Measurements from ENCODE around the gene LENEP. TPM values are rescaled to one million over a fixed set of nuclear protein-coding genes. Genes with fewer than 3 reads are reported as not detected.

LENEP gene
- total RNA-seq, 1 experiment from 2014 or later, result 0.50 TPM

DNA sequence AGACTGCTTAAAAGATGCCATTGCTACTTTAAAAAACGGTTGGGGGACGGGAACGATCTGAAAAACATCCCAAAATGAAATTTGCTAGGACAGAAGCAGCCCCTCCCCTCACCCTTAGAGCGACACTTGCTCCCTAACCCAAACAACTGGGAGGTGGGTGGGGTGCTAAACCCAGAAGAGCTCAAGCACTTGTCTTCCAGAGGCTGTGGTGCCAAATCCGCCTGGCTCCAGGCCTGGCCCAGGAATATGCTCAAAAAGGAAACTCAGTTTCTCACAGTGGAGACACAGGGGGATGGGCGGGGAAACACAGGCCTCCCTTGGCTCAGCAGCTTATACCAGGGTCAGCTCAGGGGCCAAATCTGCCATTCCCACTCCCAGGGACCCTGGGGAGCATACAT, 36.8 kb upstream of the LENEP start:
- no peak for DNase-seq
- TF ChIP-seq, protein P1, sequence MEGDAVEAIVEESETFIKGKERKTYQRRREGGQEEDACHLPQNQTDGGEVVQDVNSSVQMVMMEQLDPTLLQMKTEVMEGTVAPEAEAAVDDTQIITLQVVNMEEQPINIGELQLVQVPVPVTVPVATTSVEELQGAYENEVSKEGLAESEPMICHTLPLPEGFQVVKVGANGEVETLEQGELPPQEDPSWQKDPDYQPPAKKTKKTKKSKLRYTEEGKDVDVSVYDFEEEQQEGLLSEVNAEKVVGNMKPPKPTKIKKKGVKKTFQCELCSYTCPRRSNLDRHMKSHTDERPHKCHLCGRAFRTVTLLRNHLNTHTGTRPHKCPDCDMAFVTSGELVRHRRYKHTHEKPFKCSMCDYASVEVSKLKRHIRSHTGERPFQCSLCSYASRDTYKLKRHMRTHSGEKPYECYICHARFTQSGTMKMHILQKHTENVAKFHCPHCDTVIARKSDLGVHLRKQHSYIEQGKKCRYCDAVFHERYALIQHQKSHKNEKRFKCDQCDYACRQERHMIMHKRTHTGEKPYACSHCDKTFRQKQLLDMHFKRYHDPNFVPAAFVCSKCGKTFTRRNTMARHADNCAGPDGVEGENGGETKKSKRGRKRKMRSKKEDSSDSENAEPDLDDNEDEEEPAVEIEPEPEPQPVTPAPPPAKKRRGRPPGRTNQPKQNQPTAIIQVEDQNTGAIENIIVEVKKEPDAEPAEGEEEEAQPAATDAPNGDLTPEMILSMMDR (IDR thresholded peaks at IDR 0.05; ENCODE audit: insufficient read depth in 1 of 2, low read depth in 1 of 2, low read length in 1 of 2, severe bottlenecking in 1 of 2, unreplicated experiment in 1 of 2), result no peak
- Mint-ChIP-seq H3K4me3 (ENCODE audit: unreplicated experiment) (peak overlapping the region; percentile 80), H3K36me3 (ENCODE audit: insufficient read depth, unreplicated experiment) (peaks cover 33% of the 10 kb centered on the region), H3K9me3 (ENCODE audit: unreplicated experiment) (no peaks in the 10 kb centered on the region), H3K27ac (ENCODE audit: unreplicated experiment) (peak overlapping the region; percentile 79), H3K4me1 (ENCODE audit: low read depth, unreplicated experiment) (peaks cover 16% of the 10 kb centered on the region), H3K27me3 (ENCODE audit: insufficient read depth, unreplicated experiment) (no peaks in the 10 kb centered on the region)
- ChIA-PET CTCF (interaction anchor here (0.6 to 1.8 kb wide), 8 partner anchors 14 to 397 kb away, joined by 4 to 10 read pairs (median 6); partner anchors contain the start of gene SHC1), POLR2A (interaction anchor here (1.4 to 3.5 kb wide), 4 partner anchors 14 to 27 kb away, joined by 5 to 34 read pairs (median 12); partner anchors contain the start of genes FLAD1, PMVK and SHC1)
- H3K4me1 ChIP-seq, result peaks cover 15% of the 10 kb centered on the region
- no peaks in the 10 kb centered on the region for H3K9me3 ChIP-seq
- H3K4me3 ChIP-seq (ENCODE audit: low read depth, low read length), result peak overlapping the region; percentile 43
- H3K36me3 ChIP-seq (ENCODE audit: control insufficient read depth, insufficient read depth, low read length), result peaks cover 3% of the 10 kb centered on the region
- intact Hi-C loops (cut with micrococcal nuclease; ENCODE audit: unreplicated experiment), result loop anchor here (5.0 kb wide), 1 partner anchor 106 kb away; the partner anchor contains the start of gene EFNA4
- no TSS peak for BruUV-seq (replicated peaks)
- no peaks in the 10 kb centered on the region for H3K27me3 ChIP-seq (replicated peaks; ENCODE audit: control insufficient read depth, insufficient read depth, low read length)

DNA sequence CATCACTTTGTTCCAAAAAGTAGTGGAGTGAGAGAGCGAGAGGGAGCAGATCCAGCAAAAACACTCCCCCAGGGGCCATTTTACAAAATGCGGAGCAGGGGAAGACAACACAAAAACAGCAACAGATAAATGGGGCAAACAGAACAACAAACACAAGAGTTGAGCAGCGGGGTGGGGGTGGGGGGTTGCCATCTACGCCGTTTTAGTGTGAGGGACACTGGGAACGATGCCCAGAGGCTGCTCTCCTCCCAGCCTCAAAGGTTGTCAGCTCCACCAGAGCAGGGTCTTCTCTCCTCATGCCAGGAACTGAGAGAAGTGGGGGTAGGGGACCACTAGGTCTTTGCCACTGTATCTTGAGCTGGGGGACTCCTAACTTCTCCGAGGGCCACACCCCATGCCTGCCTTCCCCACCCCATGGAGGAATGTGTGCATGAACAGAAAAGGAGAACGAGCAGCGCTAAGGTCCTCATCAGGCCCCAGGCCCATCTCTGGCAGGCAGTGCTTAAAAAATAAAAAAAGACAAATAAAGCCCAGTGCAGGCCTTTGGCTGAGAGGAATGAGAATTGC, 36.2 kb upstream of the LENEP start:
- peak overlapping the region; percentile 80 for H3K4me3 Mint-ChIP-seq (ENCODE audit: unreplicated experiment)
- TF ChIP-seq, protein P1 (IDR thresholded peaks at IDR 0.05; ENCODE audit: insufficient read depth in 1 of 2, low read depth in 1 of 2, low read length in 1 of 2, severe bottlenecking in 1 of 2, unreplicated experiment in 1 of 2), result no peak
- H3K4me1 ChIP-seq, result peaks cover 15% of the 10 kb centered on the region
- no peaks in the 10 kb centered on the region for H3K27me3 ChIP-seq (replicated peaks; ENCODE audit: control insufficient read depth, insufficient read depth, low read length)
- no peaks in the 10 kb centered on the region for H3K9me3 Mint-ChIP-seq (ENCODE audit: unreplicated experiment)
- intact Hi-C loops (cut with micrococcal nuclease; ENCODE audit: unreplicated experiment), result loop anchor here (5.0 kb wide), 1 partner anchor 105 kb away; the partner anchor contains the start of gene EFNA4
- H3K4me1 Mint-ChIP-seq (ENCODE audit: low read depth, unreplicated experiment), result peaks cover 16% of the 10 kb centered on the region
- H3K9me3 ChIP-seq, result no peaks in the 10 kb centered on the region
- H3K36me3 Mint-ChIP-seq (ENCODE audit: insufficient read depth, unreplicated experiment), result peaks cover 39% of the 10 kb centered on the region
- peaks cover 3% of the 10 kb centered on the region for H3K36me3 ChIP-seq (ENCODE audit: control insufficient read depth, insufficient read depth, low read length)
- ChIA-PET CTCF (interaction anchor here (1.7 to 1.8 kb wide), 3 partner anchors 37 to 60 kb away, joined by 5 to 8 read pairs (median 8); no protein-coding TSS in a partner anchor), POLR2A (interaction anchor here (2.6 to 3.5 kb wide), 2 partner anchors 16 to 21 kb away, joined by 19 to 34 read pairs; partner anchors contain the start of gene PMVK)
- no peak for DNase-seq
- no TSS peak for BruUV-seq (replicated peaks)
- no peaks in the 10 kb centered on the region for H3K27me3 Mint-ChIP-seq (ENCODE audit: insufficient read depth, unreplicated experiment)
- no peak overlapping the region for H3K4me3 ChIP-seq (ENCODE audit: low read depth, low read length)
- H3K27ac Mint-ChIP-seq (ENCODE audit: unreplicated experiment), result peak overlapping the region; percentile 79

DNA sequence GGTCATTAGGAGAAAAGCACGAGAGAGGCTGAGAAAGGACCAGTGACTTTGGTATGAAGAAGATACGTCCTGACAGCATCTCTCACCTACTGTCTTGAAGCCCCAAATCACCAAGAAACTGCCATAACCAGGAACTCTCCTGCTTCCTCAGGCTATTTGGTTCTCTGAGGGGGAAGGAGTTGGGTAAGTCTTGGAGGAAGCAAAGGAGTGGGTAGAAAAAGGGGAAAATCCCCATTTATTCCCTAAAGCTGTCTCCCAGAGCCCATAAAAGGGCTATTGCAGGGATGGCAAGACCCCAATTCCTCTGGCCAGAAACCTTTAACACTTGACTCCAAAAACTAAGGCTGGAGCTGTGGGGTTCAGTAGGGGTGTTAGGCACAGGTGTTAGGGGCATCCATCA, 35.4 kb upstream of the LENEP start:
- no peak overlapping the region for H3K4me3 ChIP-seq (ENCODE audit: low read depth, low read length)
- H3K4me1 Mint-ChIP-seq (ENCODE audit: low read depth, unreplicated experiment), result peaks cover 16% of the 10 kb centered on the region
- ChIA-PET CTCF (no interaction called here), POLR2A (interaction anchor here (3.5 kb wide), 1 partner anchor 15 kb away, joined by 34 read pairs; no protein-coding TSS in a partner anchor)
- no peaks in the 10 kb centered on the region for H3K9me3 ChIP-seq
- TF ChIP-seq, protein P1 (IDR thresholded peaks at IDR 0.05; ENCODE audit: insufficient read depth in 1 of 2, low read depth in 1 of 2, low read length in 1 of 2, severe bottlenecking in 1 of 2, unreplicated experiment in 1 of 2), result no peak
- BruUV-seq (replicated peaks), result TSS peak; percentile 2
- no peak for DNase-seq
- H3K36me3 ChIP-seq (ENCODE audit: control insufficient read depth, insufficient read depth, low read length), result peaks cover 3% of the 10 kb centered on the region
- no peaks in the 10 kb centered on the region for H3K9me3 Mint-ChIP-seq (ENCODE audit: unreplicated experiment)
- peaks cover 48% of the 10 kb centered on the region for H3K36me3 Mint-ChIP-seq (ENCODE audit: insufficient read depth, unreplicated experiment)
- H3K27me3 ChIP-seq (replicated peaks; ENCODE audit: control insufficient read depth, insufficient read depth, low read length), result no peaks in the 10 kb centered on the region
- intact Hi-C loops (cut with micrococcal nuclease; ENCODE audit: unreplicated experiment), result loop anchor here (5.0 kb wide), 1 partner anchor 104 kb away; the partner anchor contains the start of gene EFNA4
- H3K4me1 ChIP-seq, result peaks cover 15% of the 10 kb centered on the region
- H3K27me3 Mint-ChIP-seq (ENCODE audit: insufficient read depth, unreplicated experiment), result no peaks in the 10 kb centered on the region
- H3K4me3 Mint-ChIP-seq (ENCODE audit: unreplicated experiment), result no peak overlapping the region
- H3K27ac Mint-ChIP-seq (ENCODE audit: unreplicated experiment), result no peak overlapping the region

Data from Caco-2 (cell line).